GM12878 (cell line): Measurements from ENCODE around the gene CCDC88C. TPM values are rescaled to one million over a fixed set of nuclear protein-coding genes. Genes with fewer than 3 reads are reported as not detected.
A peak's percentile ranks its signal among the peaks of the same experiment; 100 is the strongest.

Source experiments
- KAT2A ChIP-seq: conservative IDR thresholded peaks from 2 replicates; pipeline ENCODE4 v1.6.1; 2011; ENCODE audit warnings: low read depth, low read length; ENCODE audit not compliant: control insufficient read depth
- MEF2A ChIP-seq: IDR thresholded peaks from 2 replicates; pipeline ENCODE4 v1.6.1; 2011; ENCODE audit warnings: low read depth, mild to moderate bottlenecking, low read length, moderate library complexity; ENCODE audit not compliant: insufficient read depth
- MYC ChIP-seq: IDR thresholded peaks from 2 replicates; pipeline ENCODE4 v1.6.1; 2011; ENCODE audit warnings: mild to moderate bottlenecking, low read length, moderate library complexity, inconsistent platforms; ENCODE audit not compliant: insufficient read depth, insufficient replicate concordance, insufficient read length, severe bottlenecking
- NR2C2 ChIP-seq: IDR thresholded peaks from 2 replicates; pipeline ENCODE4 v1.6.1; 2011; ENCODE audit warnings: borderline replicate concordance, low read depth; ENCODE audit not compliant: control insufficient read depth, insufficient read length
- NRF1 ChIP-seq: conservative IDR thresholded peaks from 2 replicates; pipeline ENCODE4 v1.6.1; 2011; ENCODE audit warnings: mild to moderate bottlenecking, low read depth, low read length, improper control_type of control experiment
- SMAD1 ChIP-seq: fragments of 450-650 bp; IDR thresholded peaks from 2 replicates; pipeline ENCODE4 v1.6.1; 2018; ENCODE audit warnings: mild to moderate bottlenecking, low read depth; ENCODE audit not compliant: partially characterized antibody
- SREBF2 ChIP-seq: IDR thresholded peaks from 2 replicates; pipeline ENCODE4 v1.6.1; 2012; ENCODE audit warnings: mild to moderate bottlenecking, low read length
- SUPT20H ChIP-seq: IDR thresholded peaks from 2 replicates; pipeline ENCODE4 v1.6.1; 2011; ENCODE audit warnings: low read depth, mild to moderate bottlenecking, low read length, moderate library complexity, borderline replicate concordance; ENCODE audit not compliant: control insufficient read depth
- TCF12 ChIP-seq: IDR thresholded peaks from 2 replicates; pipeline ENCODE4 v1.6.1; 2011; ENCODE audit warnings: low read depth, mild to moderate bottlenecking, low read length
- ZNF24 ChIP-seq: fragments of 450-650 bp; IDR thresholded peaks from 2 replicates; pipeline ENCODE4 v1.6.1; 2017; ENCODE audit warnings: antibody characterized with exemption, mild to moderate bottlenecking
- polyA plus RNA-seq, 11 experiments: library from polyadenylated mRNA; depleted of rRNA in 4 of 11; unstranded in 6 of 11; stranded (reverse) in 5 of 11; fragments of >200 nt; fragmentation: Nextera tagmentation in 4 of 11; fragmentation: Illumina TruSeq in 1 of 11; extraction: Ambion mirVana in 4 of 11; extraction: Trizol in 1 of 11; gene quantifications; 1 replicate in 1 of 11; 2 replicates in 10 of 11; pipeline versions ENCODE4 v1.2.1 to v1.2.3, GENCODE V29; 2011 to 2016; ENCODE audit warnings: inconsistent platforms in 2 of 11, missing spikeins in 2 of 11, low read depth in 1 of 11
- total RNA-seq, 4 experiments: library from RNA; depleted of rRNA in 3 of 4; stranded (reverse); fragments of >200 nt in 3 of 4; fragmentation: Illumina TruSeq in 1 of 4; extraction: Trizol in 1 of 4; gene quantifications; 2 replicates each; pipeline versions ENCODE4 v1.2.1 to v1.2.3, GENCODE V29; 2013 to 2021
- TF ChIP-seq, protein P1 (sequence below): fragments of 450-650 bp; IDR thresholded peaks from 2 replicates; pipeline ENCODE4 v1.6.1; 2017; ENCODE audit warnings: mild to moderate bottlenecking, low read depth, inconsistent platforms; ENCODE audit not compliant: poor library complexity, severe bottlenecking
- TF ChIP-seq, protein P2 (sequence below): fragments of 450-650 bp; IDR thresholded peaks from 2 replicates; pipeline ENCODE4 v1.6.1; 2017; ENCODE audit warnings: mild to moderate bottlenecking, moderate library complexity
- TF ChIP-seq, protein P3 (sequence below): fragments of 450-650 bp; formaldehyde crosslinking; IDR thresholded peaks from 2 replicates; pipeline ENCODE4 v1.5.0; 2022; ENCODE audit warnings: mild to moderate bottlenecking, missing genetic modification characterization
- TF ChIP-seq, protein P4 (sequence below): fragments of 450-650 bp; IDR thresholded peaks from 2 replicates; pipeline ENCODE4 v1.6.1; 2016; ENCODE audit warnings: mild to moderate bottlenecking, moderate library complexity, borderline replicate concordance

The CCDC88C gene
- total and polyA plus RNA-seq, 10 of the 15 experiments (the other 5 are each of a cell fraction or from before 2014, with no cell fraction given), result 4.0 to 79.6 (median 36.6) TPM

DNA sequence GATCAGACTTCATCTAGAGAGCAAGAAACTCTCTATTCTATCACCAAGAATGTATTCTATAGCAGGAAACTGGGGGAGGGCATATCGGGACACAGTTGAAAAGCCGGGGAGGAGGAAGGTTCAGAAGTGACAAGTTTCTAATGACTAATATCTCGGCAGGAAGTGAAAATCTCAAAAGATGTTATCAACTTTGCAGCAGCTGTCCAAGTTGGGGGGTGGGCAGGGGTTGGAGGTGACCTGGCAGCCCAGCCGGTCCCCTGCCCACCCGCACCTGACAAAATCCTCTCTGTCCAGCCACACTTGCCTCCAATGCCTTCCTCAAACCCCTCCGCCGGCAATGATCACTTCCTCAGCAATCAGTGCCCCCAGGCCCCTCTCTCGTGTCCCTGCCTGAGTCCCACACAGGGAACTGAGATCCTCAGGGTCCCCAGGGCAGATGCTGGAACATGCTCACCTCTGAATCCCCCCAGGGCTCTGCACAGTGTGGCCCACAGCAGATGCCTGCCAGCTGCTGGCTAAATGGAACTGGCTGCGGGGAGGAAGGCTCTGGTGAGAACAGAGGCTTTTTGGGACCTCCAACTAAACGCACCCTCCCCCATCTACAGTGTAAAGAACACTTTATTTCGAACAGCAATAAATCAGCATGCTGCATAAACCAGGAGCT, 43.9 kb downstream of the CCDC88C start (continued):
- TF ChIP-seq NRF1, result no peak
- TF ChIP-seq, protein P1, sequence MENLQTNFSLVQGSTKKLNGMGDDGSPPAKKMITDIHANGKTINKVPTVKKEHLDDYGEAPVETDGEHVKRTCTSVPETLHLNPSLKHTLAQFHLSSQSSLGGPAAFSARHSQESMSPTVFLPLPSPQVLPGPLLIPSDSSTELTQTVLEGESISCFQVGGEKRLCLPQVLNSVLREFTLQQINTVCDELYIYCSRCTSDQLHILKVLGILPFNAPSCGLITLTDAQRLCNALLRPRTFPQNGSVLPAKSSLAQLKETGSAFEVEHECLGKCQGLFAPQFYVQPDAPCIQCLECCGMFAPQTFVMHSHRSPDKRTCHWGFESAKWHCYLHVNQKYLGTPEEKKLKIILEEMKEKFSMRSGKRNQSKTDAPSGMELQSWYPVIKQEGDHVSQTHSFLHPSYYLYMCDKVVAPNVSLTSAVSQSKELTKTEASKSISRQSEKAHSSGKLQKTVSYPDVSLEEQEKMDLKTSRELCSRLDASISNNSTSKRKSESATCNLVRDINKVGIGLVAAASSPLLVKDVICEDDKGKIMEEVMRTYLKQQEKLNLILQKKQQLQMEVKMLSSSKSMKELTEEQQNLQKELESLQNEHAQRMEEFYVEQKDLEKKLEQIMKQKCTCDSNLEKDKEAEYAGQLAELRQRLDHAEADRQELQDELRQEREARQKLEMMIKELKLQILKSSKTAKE, result no peak
- TF ChIP-seq, protein P2, sequence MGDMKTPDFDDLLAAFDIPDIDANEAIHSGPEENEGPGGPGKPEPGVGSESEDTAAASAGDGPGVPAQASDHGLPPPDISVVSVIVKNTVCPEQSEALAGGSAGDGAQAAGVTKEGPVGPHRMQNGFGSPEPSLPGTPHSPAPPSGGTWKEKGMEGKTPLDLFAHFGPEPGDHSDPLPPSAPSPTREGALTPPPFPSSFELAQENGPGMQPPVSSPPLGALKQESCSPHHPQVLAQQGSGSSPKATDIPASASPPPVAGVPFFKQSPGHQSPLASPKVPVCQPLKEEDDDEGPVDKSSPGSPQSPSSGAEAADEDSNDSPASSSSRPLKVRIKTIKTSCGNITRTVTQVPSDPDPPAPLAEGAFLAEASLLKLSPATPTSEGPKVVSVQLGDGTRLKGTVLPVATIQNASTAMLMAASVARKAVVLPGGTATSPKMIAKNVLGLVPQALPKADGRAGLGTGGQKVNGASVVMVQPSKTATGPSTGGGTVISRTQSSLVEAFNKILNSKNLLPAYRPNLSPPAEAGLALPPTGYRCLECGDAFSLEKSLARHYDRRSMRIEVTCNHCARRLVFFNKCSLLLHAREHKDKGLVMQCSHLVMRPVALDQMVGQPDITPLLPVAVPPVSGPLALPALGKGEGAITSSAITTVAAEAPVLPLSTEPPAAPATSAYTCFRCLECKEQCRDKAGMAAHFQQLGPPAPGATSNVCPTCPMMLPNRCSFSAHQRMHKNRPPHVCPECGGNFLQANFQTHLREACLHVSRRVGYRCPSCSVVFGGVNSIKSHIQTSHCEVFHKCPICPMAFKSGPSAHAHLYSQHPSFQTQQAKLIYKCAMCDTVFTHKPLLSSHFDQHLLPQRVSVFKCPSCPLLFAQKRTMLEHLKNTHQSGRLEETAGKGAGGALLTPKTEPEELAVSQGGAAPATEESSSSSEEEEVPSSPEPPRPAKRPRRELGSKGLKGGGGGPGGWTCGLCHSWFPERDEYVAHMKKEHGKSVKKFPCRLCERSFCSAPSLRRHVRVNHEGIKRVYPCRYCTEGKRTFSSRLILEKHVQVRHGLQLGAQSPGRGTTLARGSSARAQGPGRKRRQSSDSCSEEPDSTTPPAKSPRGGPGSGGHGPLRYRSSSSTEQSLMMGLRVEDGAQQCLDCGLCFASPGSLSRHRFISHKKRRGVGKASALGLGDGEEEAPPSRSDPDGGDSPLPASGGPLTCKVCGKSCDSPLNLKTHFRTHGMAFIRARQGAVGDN, result peak; percentile 76; the same call in 1 of the 2 replicates
- no peak for TF ChIP-seq SREBF2
- TF ChIP-seq MYC, result no peak
- TF ChIP-seq SMAD1, result no peak
- TF ChIP-seq, protein P3, sequence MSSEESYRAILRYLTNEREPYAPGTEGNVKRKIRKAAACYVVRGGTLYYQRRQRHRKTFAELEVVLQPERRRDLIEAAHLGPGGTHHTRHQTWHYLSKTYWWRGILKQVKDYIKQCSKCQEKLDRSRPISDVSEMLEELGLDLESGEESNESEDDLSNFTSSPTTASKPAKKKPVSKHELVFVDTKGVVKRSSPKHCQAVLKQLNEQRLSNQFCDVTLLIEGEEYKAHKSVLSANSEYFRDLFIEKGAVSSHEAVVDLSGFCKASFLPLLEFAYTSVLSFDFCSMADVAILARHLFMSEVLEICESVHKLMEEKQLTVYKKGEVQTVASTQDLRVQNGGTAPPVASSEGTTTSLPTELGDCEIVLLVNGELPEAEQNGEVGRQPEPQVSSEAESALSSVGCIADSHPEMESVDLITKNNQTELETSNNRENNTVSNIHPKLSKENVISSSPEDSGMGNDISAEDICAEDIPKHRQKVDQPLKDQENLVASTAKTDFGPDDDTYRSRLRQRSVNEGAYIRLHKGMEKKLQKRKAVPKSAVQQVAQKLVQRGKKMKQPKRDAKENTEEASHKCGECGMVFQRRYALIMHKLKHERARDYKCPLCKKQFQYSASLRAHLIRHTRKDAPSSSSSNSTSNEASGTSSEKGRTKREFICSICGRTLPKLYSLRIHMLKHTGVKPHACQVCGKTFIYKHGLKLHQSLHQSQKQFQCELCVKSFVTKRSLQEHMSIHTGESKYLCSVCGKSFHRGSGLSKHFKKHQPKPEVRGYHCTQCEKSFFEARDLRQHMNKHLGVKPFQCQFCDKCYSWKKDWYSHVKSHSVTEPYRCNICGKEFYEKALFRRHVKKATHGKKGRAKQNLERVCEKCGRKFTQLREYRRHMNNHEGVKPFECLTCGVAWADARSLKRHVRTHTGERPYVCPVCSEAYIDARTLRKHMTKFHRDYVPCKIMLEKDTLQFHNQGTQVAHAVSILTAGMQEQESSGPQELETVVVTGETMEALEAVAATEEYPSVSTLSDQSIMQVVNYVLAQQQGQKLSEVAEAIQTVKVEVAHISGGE, result no peak
- TF ChIP-seq SUPT20H, result no peak
- peak; percentile 99 for TF ChIP-seq TCF12
- TF ChIP-seq KAT2A, result no peak
- TF ChIP-seq ZNF24, result no peak
- TF ChIP-seq, protein P4, sequence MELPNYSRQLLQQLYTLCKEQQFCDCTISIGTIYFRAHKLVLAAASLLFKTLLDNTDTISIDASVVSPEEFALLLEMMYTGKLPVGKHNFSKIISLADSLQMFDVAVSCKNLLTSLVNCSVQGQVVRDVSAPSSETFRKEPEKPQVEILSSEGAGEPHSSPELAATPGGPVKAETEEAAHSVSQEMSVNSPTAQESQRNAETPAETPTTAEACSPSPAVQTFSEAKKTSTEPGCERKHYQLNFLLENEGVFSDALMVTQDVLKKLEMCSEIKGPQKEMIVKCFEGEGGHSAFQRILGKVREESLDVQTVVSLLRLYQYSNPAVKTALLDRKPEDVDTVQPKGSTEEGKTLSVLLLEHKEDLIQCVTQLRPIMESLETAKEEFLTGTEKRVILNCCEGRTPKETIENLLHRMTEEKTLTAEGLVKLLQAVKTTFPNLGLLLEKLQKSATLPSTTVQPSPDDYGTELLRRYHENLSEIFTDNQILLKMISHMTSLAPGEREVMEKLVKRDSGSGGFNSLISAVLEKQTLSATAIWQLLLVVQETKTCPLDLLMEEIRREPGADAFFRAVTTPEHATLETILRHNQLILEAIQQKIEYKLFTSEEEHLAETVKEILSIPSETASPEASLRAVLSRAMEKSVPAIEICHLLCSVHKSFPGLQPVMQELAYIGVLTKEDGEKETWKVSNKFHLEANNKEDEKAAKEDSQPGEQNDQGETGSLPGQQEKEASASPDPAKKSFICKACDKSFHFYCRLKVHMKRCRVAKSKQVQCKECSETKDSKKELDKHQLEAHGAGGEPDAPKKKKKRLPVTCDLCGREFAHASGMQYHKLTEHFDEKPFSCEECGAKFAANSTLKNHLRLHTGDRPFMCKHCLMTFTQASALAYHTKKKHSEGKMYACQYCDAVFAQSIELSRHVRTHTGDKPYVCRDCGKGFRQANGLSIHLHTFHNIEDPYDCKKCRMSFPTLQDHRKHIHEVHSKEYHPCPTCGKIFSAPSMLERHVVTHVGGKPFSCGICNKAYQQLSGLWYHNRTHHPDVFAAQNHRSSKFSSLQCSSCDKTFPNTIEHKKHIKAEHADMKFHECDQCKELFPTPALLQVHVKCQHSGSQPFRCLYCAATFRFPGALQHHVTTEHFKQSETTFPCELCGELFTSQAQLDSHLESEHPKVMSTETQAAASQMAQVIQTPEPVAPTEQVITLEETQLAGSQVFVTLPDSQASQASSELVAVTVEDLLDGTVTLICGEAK, result no peak
- no peak for TF ChIP-seq NR2C2
- TF ChIP-seq MEF2A, result peak; percentile 81
